WTC11 (cell line): Measurements from ENCODE around the gene PLPP4.

ENCODE experiments used
- IRF2 ChIP-seq: sonication (generic); formaldehyde crosslinking; IDR thresholded peaks from 2 replicates; pipeline ENCODE4 v1.8.0; 2022; ENCODE audit warnings: low read depth, missing genetic modification reagents, borderline replicate concordance
- JUN ChIP-seq: sonication (generic); formaldehyde crosslinking; IDR thresholded peaks from 2 replicates; pipeline ENCODE4 v1.8.0; 2023; ENCODE audit warnings: mild to moderate bottlenecking, missing genetic modification reagents
- MXD4 ChIP-seq: fragments of 250-450 bp; sonication (Bioruptor Pico); IDR thresholded peaks from 2 replicates; pipeline ENCODE4 v1.8.0; 2021; ENCODE audit warnings: mild to moderate bottlenecking, moderate library complexity, borderline replicate concordance
- MYBL2 ChIP-seq: sonication (generic); formaldehyde crosslinking; IDR thresholded peaks from 2 replicates; pipeline ENCODE4 v1.8.1; 2023; ENCODE audit warnings: mild to moderate bottlenecking, moderate library complexity, missing genetic modification reagents
- NR2C2 ChIP-seq: sonication (generic); formaldehyde crosslinking; IDR thresholded peaks from 2 replicates; pipeline ENCODE4 v1.8.0; 2022; ENCODE audit warnings: mild to moderate bottlenecking, missing genetic modification reagents
- PRRX2 ChIP-seq: fragments of 250-450 bp; sonication (Bioruptor Pico); IDR thresholded peaks from 2 replicates; pipeline ENCODE4 v1.8.0; 2021; ENCODE audit warnings: mild to moderate bottlenecking
- ZNF416 ChIP-seq: fragments of 250-450 bp; sonication (Bioruptor Pico); IDR thresholded peaks from 2 replicates; pipeline ENCODE4 v1.9.0; 2021; ENCODE audit warnings: mild to moderate bottlenecking, inconsistent platforms
- ZNF423 ChIP-seq: fragments of 250-450 bp; sonication (Bioruptor Pico); IDR thresholded peaks from 2 replicates; pipeline ENCODE4 v2.1.2; 2022; ENCODE audit warnings: mild to moderate bottlenecking, moderate library complexity
- TF ChIP-seq, protein P1 (sequence below): sonication (generic); formaldehyde crosslinking; conservative IDR thresholded peaks from 2 replicates; pipeline ENCODE4 v1.8.1; 2023; ENCODE audit warnings: mild to moderate bottlenecking, low read depth, missing genetic modification reagents, moderate library complexity
- TF ChIP-seq, protein P2 (sequence below): fragments of 200-600 bp; IDR thresholded peaks from 2 replicates; pipeline ENCODE4 v1.8.0; 2022; ENCODE audit warnings: antibody characterized with exemption
- TF ChIP-seq, protein P3 (sequence below): sonication (generic); formaldehyde crosslinking; IDR thresholded peaks from 2 replicates; pipeline ENCODE4 v1.8.1; 2023; ENCODE audit warnings: mild to moderate bottlenecking, missing genetic modification reagents, moderate library complexity
- TF ChIP-seq, protein P4 (sequence below): sonication (generic); formaldehyde crosslinking; IDR thresholded peaks from 2 replicates; pipeline ENCODE4 v1.8.0; 2022; ENCODE audit warnings: mild to moderate bottlenecking, missing genetic modification reagents
- TF ChIP-seq, protein P5 (sequence below): fragments of 250-450 bp; sonication (Bioruptor Pico); IDR thresholded peaks from 2 replicates; pipeline ENCODE4 v2.1.2; 2022; ENCODE audit warnings: mild to moderate bottlenecking, moderate library complexity
- TF ChIP-seq, protein P6 (sequence below): sonication (generic); formaldehyde crosslinking; IDR thresholded peaks from 2 replicates; pipeline ENCODE4 v1.8.1; 2022; ENCODE audit warnings: mild to moderate bottlenecking, missing genetic modification reagents, moderate library complexity, borderline replicate concordance

DNA sequence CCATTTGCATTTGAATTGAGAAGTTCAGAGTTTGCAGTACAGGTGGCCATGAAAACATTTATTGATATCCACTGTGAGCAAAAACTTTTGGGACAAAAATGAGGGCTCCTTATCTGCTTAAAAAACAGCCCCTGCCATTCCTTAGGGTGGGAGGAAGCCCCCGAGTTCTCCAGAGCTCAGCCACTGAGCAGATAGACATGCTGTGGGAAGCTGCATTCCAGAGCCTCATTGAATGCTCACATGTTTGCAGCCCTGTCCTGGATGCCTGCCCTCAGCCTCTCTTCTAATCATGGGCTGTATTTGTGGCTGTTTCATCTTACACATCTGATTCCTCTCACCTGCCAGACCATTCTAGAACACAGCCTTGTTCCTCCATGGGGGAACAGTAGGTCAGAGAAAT, 33.3 kb downstream of the PLPP4 start:
- TF ChIP-seq ZNF423 (CRISPR knock-in tag) (no peak), MYBL2 (CRISPR knock-in tag) (no peak), JUN (CRISPR knock-in tag) (no peak), ZNF416 (CRISPR knock-in tag) (no peak), PRRX2 (CRISPR knock-in tag) (no peak), NR2C2 (CRISPR knock-in tag) (no peak), MXD4 (CRISPR knock-in tag) (no peak), IRF2 (no peak)
- TF ChIP-seq, protein P1, sequence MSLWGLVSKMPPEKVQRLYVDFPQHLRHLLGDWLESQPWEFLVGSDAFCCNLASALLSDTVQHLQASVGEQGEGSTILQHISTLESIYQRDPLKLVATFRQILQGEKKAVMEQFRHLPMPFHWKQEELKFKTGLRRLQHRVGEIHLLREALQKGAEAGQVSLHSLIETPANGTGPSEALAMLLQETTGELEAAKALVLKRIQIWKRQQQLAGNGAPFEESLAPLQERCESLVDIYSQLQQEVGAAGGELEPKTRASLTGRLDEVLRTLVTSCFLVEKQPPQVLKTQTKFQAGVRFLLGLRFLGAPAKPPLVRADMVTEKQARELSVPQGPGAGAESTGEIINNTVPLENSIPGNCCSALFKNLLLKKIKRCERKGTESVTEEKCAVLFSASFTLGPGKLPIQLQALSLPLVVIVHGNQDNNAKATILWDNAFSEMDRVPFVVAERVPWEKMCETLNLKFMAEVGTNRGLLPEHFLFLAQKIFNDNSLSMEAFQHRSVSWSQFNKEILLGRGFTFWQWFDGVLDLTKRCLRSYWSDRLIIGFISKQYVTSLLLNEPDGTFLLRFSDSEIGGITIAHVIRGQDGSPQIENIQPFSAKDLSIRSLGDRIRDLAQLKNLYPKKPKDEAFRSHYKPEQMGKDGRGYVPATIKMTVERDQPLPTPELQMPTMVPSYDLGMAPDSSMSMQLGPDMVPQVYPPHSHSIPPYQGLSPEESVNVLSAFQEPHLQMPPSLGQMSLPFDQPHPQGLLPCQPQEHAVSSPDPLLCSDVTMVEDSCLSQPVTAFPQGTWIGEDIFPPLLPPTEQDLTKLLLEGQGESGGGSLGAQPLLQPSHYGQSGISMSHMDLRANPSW (CRISPR knock-in tag): no peak
- TF ChIP-seq, protein P2, sequence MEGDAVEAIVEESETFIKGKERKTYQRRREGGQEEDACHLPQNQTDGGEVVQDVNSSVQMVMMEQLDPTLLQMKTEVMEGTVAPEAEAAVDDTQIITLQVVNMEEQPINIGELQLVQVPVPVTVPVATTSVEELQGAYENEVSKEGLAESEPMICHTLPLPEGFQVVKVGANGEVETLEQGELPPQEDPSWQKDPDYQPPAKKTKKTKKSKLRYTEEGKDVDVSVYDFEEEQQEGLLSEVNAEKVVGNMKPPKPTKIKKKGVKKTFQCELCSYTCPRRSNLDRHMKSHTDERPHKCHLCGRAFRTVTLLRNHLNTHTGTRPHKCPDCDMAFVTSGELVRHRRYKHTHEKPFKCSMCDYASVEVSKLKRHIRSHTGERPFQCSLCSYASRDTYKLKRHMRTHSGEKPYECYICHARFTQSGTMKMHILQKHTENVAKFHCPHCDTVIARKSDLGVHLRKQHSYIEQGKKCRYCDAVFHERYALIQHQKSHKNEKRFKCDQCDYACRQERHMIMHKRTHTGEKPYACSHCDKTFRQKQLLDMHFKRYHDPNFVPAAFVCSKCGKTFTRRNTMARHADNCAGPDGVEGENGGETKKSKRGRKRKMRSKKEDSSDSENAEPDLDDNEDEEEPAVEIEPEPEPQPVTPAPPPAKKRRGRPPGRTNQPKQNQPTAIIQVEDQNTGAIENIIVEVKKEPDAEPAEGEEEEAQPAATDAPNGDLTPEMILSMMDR: no peak
- TF ChIP-seq, protein P3, sequence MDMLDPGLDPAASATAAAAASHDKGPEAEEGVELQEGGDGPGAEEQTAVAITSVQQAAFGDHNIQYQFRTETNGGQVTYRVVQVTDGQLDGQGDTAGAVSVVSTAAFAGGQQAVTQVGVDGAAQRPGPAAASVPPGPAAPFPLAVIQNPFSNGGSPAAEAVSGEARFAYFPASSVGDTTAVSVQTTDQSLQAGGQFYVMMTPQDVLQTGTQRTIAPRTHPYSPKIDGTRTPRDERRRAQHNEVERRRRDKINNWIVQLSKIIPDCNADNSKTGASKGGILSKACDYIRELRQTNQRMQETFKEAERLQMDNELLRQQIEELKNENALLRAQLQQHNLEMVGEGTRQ (CRISPR knock-in tag): no peak
- TF ChIP-seq, protein P4, sequence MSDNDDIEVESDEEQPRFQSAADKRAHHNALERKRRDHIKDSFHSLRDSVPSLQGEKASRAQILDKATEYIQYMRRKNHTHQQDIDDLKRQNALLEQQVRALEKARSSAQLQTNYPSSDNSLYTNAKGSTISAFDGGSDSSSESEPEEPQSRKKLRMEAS: no peak
- TF ChIP-seq, protein P5, sequence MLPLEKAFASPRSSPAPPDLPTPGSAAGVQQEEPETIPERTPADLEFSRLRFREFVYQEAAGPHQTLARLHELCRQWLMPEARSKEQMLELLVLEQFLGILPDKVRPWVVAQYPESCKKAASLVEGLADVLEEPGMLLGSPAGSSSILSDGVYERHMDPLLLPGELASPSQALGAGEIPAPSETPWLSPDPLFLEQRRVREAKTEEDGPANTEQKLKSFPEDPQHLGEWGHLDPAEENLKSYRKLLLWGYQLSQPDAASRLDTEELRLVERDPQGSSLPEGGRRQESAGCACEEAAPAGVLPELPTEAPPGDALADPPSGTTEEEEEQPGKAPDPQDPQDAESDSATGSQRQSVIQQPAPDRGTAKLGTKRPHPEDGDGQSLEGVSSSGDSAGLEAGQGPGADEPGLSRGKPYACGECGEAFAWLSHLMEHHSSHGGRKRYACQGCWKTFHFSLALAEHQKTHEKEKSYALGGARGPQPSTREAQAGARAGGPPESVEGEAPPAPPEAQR (CRISPR knock-in tag): no peak
- TF ChIP-seq, protein P6, sequence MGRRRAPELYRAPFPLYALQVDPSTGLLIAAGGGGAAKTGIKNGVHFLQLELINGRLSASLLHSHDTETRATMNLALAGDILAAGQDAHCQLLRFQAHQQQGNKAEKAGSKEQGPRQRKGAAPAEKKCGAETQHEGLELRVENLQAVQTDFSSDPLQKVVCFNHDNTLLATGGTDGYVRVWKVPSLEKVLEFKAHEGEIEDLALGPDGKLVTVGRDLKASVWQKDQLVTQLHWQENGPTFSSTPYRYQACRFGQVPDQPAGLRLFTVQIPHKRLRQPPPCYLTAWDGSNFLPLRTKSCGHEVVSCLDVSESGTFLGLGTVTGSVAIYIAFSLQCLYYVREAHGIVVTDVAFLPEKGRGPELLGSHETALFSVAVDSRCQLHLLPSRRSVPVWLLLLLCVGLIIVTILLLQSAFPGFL (CRISPR knock-in tag): no peak
